Heart left ventricle (tissue), 13 donors: Measurements from ENCODE around the gene NSUN4.

ENCODE experiments used
- POLR2A ChIP-seq, 2 donors: fragments of 450-650 bp; IDR thresholded peaks; one replicate each; pipeline ENCODE4 v1.6.1; 2017; ENCODE audit warnings: antibody characterized with exemption in 2 of 2, mild to moderate bottlenecking in 2 of 2, moderate library complexity in 2 of 2
- TF ChIP-seq, protein P1 (sequence below), 12 donors: fragments of 200-600 bp; sonication (generic) in 4 of 12; IDR thresholded peaks; one replicate each; pipeline versions ENCODE4 v1.5.0 to v1.8.0; 2018 to 2022; ENCODE audit warnings: antibody characterized with exemption in 12 of 12, mild to moderate bottlenecking in 5 of 12
- donor health status: ischemic (EF 13 %, LVEDD 7.1; RV severe dilation, severe dysfunction).
- donor health status: DM: no; HTN: yes; CAD: no.
- donor health status: DM: no; HTN: no; CAD: no.
- donor health status: ischemic (EF 25% LVEDD 6.9; RV normal size, moderate dysfunction).
- donor health status: ischemic (EF 25% LVEDD 5.7; RV mildly dilated, moderate dysfunction).
- donor health status: ischemic (EF 35%, LVEDD 5.7; RV mildly dilated, moderate dysfunction).
- donor health status: nonischemic (EF 11% LVEDD 7.7; RV severe dilation, severe dysfunction).
- donor health status: DM: yes; HTN: yes; CAD: no.
- donor health status: PGD.
- donor health status: ischemic (EF 29% LVEDD 5.4; RV normal size, mild dysfunction).
- donor health status: nonischemic (EF 23%, LVEDD 6.1; RV moderate dilation, normal function).

DNA sequence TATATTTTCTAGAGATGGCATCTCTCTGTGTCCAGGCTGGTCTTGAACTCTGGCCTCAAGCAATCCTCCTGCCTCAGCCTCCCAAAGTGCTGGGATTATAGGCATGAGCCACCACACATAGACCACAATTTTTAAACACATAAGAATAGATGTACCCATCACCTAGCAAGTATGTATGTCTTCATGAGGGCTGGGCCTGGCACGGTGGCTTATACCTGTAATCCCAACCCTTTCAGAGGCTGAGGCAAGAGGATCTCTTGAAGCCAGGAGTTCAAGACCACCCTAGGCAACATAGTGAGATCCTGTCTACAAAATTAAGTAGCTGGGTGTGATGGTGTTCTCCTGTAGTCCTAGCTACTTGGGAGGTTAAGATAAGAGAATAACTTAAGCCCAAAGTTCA is 23.3 kb upstream of the NSUN4 start:
- TF ChIP-seq, protein P1, sequence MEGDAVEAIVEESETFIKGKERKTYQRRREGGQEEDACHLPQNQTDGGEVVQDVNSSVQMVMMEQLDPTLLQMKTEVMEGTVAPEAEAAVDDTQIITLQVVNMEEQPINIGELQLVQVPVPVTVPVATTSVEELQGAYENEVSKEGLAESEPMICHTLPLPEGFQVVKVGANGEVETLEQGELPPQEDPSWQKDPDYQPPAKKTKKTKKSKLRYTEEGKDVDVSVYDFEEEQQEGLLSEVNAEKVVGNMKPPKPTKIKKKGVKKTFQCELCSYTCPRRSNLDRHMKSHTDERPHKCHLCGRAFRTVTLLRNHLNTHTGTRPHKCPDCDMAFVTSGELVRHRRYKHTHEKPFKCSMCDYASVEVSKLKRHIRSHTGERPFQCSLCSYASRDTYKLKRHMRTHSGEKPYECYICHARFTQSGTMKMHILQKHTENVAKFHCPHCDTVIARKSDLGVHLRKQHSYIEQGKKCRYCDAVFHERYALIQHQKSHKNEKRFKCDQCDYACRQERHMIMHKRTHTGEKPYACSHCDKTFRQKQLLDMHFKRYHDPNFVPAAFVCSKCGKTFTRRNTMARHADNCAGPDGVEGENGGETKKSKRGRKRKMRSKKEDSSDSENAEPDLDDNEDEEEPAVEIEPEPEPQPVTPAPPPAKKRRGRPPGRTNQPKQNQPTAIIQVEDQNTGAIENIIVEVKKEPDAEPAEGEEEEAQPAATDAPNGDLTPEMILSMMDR (IDR thresholded peaks at IDR 0.05), result no peak
- TF ChIP-seq POLR2A (IDR thresholded peaks at IDR 0.05), result no peak
